Effector CD4-positive, alpha-beta T cell (primary cell): Measurements from ENCODE around the gene PIKFYVE.
"Not testable (repeated sequence)": the region's sequence is repeated elsewhere in the genome, so short reads cannot be mapped to it uniquely, and the experiment has no call there.

Source experiments
- DNase-seq: peaks from one replicate; pipeline ENCODE4 v3.0.0-alpha.2; 2020

Gene PIKFYVE

DNA sequence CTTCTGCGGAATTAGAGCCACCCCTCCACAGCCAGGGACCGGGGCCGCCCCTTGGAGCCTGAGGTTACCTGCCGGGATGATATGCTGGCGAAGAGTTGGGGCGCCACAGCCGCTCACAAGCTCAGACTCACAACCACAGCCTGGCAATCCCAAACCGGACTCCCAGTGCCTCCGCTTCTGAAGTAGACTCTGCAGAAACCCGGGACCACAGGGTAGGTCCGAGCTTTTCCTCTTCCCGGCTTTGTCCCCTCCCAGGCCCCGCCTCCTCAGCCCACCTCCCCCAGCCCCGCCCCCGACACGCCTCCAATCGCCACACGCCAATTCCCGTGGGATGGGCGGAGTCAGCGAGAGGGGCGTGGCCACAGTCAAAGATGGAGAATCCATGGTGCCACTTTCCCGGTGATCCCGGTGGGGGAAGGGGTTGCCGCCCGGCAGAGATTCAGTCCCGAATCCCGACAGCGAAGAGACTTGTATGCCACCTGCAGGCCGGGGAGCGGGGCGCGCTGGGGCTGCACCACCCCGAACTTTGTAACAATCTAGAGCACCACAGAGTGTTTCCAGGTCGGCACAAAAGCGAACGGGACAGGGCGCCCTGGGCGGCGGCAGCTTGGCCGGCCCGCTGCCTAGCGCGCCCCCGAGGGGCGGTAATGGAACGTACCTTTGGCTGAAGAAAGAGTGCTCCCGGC lies 11.0 kb upstream of the PIKFYVE start, which contains the start of gene IDH1:
Gene IDH1 (minus strand): TSS at position 201 of the 686 bp plus-strand sequence. CDS start 3,520 bp downstream, outside the sequence.
- peak; percentile 94 for DNase-seq

- no peak for DNase-seq
Measured at GRCh38 chr2:208255557-208256106, 10.4 kb upstream of the PIKFYVE start.

DNA sequence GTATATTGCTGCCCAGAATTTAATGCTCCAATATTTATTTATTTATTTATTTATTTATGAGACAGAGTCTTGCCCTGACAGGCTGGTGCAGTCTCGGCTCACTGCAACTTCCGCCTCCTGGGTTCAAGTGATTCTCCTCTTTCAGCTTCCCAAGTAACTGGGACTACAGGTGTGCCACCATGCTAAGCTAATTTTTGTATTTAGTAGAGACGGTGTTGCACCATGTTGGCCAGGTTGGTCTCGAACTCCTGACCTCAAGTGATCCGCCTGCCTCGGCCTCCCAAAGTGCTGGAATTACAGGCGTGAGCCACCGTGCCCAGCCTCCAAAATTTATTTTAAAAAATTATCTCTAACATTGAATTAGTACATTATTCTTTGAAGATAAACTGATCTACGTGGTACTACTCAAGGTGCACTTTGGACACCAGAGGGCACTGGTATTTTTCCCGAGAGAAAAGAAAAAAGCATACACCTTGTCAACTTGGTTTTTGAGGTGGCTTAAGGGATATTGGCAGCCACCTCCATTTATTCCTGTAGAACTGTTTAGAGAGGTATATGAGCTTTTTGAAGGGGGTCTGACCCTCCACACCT lies 9.8 kb upstream of the PIKFYVE start:
- no peak for DNase-seq

GRCh38 chr2:208256849-208257813 lies 8.9 kb upstream of the PIKFYVE start:
- not testable (repeated sequence) for DNase-seq

- peak; percentile 44 for DNase-seq
Measured at GRCh38 chr2:208265371-208265800, 669 bp upstream of the PIKFYVE start.

DNA sequence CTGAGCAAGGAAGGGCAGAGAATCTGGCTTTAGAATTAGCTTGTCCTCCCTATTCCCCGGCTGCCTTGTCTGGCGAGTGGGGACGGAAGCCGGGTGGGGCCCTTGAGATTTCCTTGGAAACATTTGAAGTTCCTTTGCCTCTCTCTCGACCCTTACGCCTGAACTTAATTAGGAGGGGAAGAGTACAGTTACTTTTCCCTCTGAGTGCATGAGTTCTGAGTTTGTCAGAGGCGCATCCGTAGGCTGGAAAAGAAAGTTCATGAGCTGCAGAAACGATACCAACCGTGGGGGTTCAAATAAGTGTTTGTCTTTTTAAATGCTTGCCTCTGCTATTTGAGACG lies 468 bp downstream of the PIKFYVE start:
- no peak for DNase-seq

GRCh38 chr2:208266936-208267335 lies 881 bp downstream of the PIKFYVE start:
- no peak for DNase-seq

DNA sequence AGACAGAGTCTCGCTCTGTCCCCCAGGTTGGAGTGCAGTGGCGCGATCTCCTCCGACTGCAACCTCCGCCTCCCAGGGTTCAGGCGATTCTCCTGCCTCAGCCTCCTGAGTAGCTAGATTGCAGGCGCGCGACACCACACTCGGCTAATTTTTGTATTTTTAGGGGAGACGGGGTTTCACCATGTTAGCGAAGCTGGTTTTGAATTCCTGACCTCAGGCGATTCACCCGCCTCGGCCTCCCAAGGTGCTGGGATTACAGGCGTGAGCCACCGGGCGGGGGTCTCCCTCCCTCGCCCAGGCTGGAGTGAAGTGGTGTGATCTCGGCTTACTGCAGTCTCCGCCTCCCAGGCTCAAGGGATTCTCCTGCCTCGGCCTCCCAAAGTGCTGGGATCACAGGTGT lies 1.5 kb downstream of the PIKFYVE start:
- DNase-seq, result not testable (repeated sequence)

DNA sequence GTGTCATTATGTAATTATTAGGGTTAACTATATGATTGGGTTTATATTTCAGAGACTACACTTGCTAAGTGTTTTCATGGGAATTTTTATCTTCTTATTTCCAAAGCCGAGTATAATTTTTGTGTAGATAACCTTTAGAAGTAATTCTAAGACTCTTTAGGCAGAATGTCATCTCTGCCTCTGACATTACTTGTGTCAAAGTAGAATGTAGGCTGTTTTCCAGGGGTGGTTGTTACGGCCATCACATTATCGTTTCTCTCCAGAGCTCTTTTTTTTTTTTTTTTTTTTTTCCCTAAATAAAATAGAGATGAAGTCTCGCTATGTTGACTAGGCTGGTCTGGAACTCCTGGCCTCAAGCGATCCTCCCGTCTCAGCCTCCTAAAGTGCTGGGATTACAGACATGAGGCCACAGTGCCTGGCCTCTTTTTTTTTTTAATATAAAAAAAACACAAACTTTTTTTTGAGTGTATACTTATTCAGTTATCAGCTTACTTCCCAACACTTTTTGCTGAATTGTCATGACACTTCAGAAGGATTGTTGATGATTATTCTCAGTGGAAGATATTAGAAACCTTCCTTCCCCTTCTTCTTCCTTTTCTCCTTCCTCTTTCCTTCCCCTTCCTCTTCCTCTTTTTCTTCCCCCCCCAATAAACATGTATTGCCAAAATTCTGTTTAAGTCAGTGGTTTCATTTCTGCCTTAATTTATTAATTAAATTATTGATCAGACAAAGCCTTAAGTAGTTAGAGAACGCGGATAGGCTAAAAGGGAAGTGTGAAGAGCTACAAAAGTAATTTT lies 2.3 kb downstream of the PIKFYVE start:
- DNase-seq, result no peak

DNA sequence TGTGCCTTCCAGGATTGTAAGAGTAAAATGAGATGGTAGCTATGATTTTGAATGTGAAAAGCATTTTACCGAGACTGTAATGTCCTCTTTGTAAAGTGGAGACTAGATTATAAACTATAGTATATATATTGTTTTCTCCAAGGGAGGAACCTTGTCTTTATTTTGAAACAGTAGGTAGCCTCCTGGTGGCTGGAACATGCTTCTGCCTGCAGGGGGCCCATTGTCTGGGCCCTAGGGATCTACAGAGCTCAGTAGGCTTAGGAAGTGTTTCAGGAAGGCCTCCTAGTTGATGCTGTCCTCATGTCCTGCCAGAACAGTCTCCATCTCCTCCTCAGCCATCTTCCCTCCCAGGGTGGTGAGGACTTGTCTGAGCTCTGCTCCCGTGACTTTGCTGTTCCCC lies 3.0 kb downstream of the PIKFYVE start:
- no peak for DNase-seq

DNA sequence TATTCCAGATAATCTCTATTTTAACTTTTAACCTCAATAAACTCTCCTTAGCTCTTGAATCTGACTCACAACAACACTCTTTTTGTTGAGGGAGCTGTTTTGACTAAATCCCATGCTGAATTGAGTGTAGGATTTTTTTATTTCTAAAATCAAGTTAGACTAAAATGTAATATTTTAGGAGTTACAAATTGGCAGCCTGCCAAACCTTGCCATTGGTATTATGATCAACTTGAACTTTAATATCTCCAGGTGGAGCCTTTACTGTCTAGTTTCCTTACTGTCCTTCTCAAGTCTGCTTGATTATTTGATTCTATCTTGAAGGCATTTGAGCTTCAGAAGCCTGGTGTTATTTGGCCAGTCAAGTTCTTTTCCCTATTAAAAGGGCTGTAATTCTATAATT lies 8.7 kb downstream of the PIKFYVE start:
- no peak for DNase-seq

GRCh38 chr2:208278549-208278948 lies 12.5 kb downstream of the PIKFYVE start:
- no peak for DNase-seq

DNA sequence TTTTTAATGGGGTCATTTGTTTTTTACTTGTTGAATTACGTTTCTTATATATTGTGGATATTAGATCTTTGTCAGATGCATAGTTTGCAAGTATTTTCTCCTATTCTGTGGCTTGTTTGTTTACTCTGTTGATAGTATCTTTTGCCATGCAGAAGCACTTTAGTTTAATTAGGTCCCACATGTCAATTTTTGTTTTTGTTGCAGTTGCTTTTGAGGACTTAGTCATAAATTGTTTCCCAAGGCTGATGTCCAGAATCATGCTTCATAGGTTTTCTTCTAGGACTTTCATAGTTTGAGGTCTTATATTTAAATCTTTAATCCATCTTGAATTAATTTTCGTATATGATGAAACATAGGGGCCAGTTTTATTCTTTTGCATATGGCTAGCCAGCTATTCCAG lies 13.2 kb downstream of the PIKFYVE start:
- no peak for DNase-seq

GRCh38 chr2:208280234-208280633 lies 14.2 kb downstream of the PIKFYVE start:
- no peak for DNase-seq

- no peak for DNase-seq
Measured at GRCh38 chr2:208280933-208281332, 14.9 kb downstream of the PIKFYVE start.

DNA sequence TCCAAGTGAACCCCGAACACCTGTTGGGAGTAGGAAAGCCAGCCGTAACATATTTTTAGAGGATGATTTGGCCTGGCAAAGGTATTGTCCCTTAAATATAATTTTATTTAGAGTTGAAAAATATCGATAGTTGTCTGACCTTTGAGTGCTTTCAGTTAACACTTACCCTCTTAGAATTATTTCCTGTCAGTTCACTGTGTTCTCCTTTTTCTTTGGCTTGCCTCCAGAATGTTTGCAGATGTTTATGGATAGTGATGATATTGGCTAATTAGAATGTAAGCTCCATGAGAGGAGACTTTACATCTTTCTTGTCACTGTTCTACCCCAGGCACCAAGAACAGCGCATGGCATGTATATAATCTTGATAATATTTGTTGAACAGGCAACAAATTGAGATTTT lies 19.8 kb downstream of the PIKFYVE start:
- DNase-seq, result no peak

- no peak for DNase-seq
Measured at GRCh38 chr2:208294482-208295024, 28.5 kb downstream of the PIKFYVE start.

- no peak for DNase-seq
Measured at GRCh38 chr2:208295834-208296233, 29.8 kb downstream of the PIKFYVE start.

DNA sequence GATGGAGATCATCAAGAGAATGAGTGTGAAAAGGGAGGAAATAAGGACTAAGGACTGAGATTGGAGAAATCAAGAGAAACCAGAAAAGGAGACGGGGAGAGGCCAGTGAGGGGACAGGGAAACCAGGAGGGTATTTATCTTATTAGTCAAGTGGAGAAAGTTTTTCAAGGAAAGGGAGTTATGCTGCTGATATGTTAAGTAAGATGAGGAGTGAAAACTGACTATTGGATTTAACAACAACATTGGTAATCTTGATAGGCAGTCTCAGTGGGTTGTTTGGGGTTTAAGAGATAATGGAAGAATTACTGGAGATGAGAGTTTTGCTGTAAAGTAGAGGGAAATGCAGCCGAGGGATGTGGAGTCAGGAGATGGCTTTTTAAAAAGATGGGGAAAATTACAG lies 30.6 kb downstream of the PIKFYVE start:
- no peak for DNase-seq

DNA sequence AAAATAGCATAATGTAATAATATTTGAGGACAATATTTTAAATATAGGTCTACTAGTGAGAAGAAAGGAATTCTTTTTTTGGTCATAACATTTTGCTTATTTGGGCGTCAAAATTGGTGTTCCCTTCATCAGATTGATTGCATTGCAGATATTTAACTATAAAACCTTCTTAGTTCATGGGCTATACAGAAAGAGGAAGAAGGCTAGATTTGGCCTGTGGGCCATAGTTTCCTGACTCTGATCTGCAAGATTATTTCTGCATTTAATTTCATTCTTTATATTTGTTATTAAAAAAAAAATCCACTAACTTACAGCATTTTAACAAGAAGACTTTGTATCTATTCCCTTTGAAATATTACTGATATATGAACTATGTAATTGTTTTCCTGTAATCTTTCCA lies 31.9 kb downstream of the PIKFYVE start:
- DNase-seq, result no peak

GRCh38 chr2:208300847-208301618 lies 35.0 kb downstream of the PIKFYVE start:
- DNase-seq, result no peak
